Astrocyte (in vitro differentiated cells and primary cell): ENCODE measurements around the gene AMY2B.

Experiments
- EZH2 ChIP-seq: IDR thresholded peaks from 2 replicates; pipeline ENCODE4 v1.6.1; 2012; ENCODE audit warnings: mild to moderate bottlenecking, low read length, inconsistent platforms; ENCODE audit not compliant: insufficient read depth
- TF ChIP-seq, protein P1 (sequence below): IDR thresholded peaks from 2 replicates; pipeline ENCODE4 v1.5.1; 2011; ENCODE audit warnings: low read depth, mild to moderate bottlenecking, inconsistent platforms, low read length, moderate library complexity; ENCODE audit not compliant: insufficient read depth

- TF ChIP-seq, protein P1, sequence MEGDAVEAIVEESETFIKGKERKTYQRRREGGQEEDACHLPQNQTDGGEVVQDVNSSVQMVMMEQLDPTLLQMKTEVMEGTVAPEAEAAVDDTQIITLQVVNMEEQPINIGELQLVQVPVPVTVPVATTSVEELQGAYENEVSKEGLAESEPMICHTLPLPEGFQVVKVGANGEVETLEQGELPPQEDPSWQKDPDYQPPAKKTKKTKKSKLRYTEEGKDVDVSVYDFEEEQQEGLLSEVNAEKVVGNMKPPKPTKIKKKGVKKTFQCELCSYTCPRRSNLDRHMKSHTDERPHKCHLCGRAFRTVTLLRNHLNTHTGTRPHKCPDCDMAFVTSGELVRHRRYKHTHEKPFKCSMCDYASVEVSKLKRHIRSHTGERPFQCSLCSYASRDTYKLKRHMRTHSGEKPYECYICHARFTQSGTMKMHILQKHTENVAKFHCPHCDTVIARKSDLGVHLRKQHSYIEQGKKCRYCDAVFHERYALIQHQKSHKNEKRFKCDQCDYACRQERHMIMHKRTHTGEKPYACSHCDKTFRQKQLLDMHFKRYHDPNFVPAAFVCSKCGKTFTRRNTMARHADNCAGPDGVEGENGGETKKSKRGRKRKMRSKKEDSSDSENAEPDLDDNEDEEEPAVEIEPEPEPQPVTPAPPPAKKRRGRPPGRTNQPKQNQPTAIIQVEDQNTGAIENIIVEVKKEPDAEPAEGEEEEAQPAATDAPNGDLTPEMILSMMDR = no peak
- no peak for TF ChIP-seq EZH2
Measured at GRCh38 chr1:103538226-103538625, 33.2 kb upstream of the AMY2B start.
